ENCODE measurements around the gene MMP23B. TPM values are rescaled to one million over a fixed set of nuclear protein-coding genes. Genes with fewer than 3 reads are reported as not detected.

MMP23B gene
- total RNA-seq, 1 donor from 2014 or later = 68.7 TPM

GRCh38 chr1:1609822-1610485 lies 22.0 kb upstream of the MMP23B start:
- Mint-ChIP-seq H3K36me3 (ENCODE audit: low read depth) (peaks cover 3% of the 10 kb centered on the region), H3K27me3 (ENCODE audit: low read depth) (no peaks in the 10 kb centered on the region), H3K27ac (ENCODE audit: unreplicated experiment) (no peak overlapping the region), H3K4me1 (ENCODE audit: low read depth) (peaks cover 16% of the 10 kb centered on the region), H3K4me3 (ENCODE audit: unreplicated experiment) (no peak overlapping the region), H3K9me3 (ENCODE audit: low read depth) (no peaks in the 10 kb centered on the region)
- DNase-seq (ENCODE audit: low spot score) = no peak
- no peak for TF ChIP-seq CTCF (IDR thresholded peaks at IDR 0.05)

- no peak for DNase-seq (ENCODE audit: low spot score)
- Mint-ChIP-seq H3K4me3 (ENCODE audit: unreplicated experiment) (no peak overlapping the region), H3K27me3 (ENCODE audit: low read depth) (no peaks in the 10 kb centered on the region), H3K9me3 (ENCODE audit: low read depth) (no peaks in the 10 kb centered on the region), H3K4me1 (ENCODE audit: low read depth) (peaks cover 17% of the 10 kb centered on the region), H3K27ac (ENCODE audit: unreplicated experiment) (no peak overlapping the region), H3K36me3 (ENCODE audit: low read depth) (peaks cover 3% of the 10 kb centered on the region)
- TF ChIP-seq CTCF (IDR thresholded peaks at IDR 0.05) = no peak
Measured at GRCh38 chr1:1610796-1611195, 21.2 kb upstream of the MMP23B start.

GRCh38 chr1:1612104-1612400 lies 19.9 kb upstream of the MMP23B start:
- Mint-ChIP-seq H3K9me3 (ENCODE audit: low read depth) (no peaks in the 10 kb centered on the region), H3K4me1 (ENCODE audit: low read depth) (peaks cover 24% of the 10 kb centered on the region), H3K36me3 (ENCODE audit: low read depth) (peaks cover 3% of the 10 kb centered on the region), H3K27me3 (ENCODE audit: low read depth) (no peaks in the 10 kb centered on the region), H3K4me3 (ENCODE audit: unreplicated experiment) (no peak overlapping the region), H3K27ac (ENCODE audit: unreplicated experiment) (no peak overlapping the region)
- no peak for TF ChIP-seq CTCF (IDR thresholded peaks at IDR 0.05)
- DNase-seq (ENCODE audit: low spot score) = no peak

GRCh38 chr1:1613509-1614082 lies 18.4 kb upstream of the MMP23B start:
- no peak for TF ChIP-seq CTCF (IDR thresholded peaks at IDR 0.05)
- no peak for DNase-seq (ENCODE audit: low spot score)
- H3K9me3 Mint-ChIP-seq (ENCODE audit: low read depth) = no peaks in the 10 kb centered on the region
- H3K4me1 Mint-ChIP-seq (ENCODE audit: low read depth) = peaks cover 31% of the 10 kb centered on the region
- H3K4me3 Mint-ChIP-seq (ENCODE audit: unreplicated experiment) = peak overlapping the region; percentile 93
- H3K36me3 Mint-ChIP-seq (ENCODE audit: low read depth) = peaks cover 3% of the 10 kb centered on the region
- H3K27ac Mint-ChIP-seq (ENCODE audit: unreplicated experiment) = no peak overlapping the region
- H3K27me3 Mint-ChIP-seq (ENCODE audit: low read depth) = no peaks in the 10 kb centered on the region

GRCh38 chr1:1614204-1614953 lies 17.6 kb upstream of the MMP23B start:
- TF ChIP-seq CTCF (IDR thresholded peaks at IDR 0.05) = no peak
- DNase-seq (ENCODE audit: low spot score) = no peak
- H3K27me3 Mint-ChIP-seq (ENCODE audit: low read depth) = no peaks in the 10 kb centered on the region
- peaks cover 31% of the 10 kb centered on the region for H3K4me1 Mint-ChIP-seq (ENCODE audit: low read depth)
- H3K36me3 Mint-ChIP-seq (ENCODE audit: low read depth) = peaks cover 4% of the 10 kb centered on the region
- H3K9me3 Mint-ChIP-seq (ENCODE audit: low read depth) = no peaks in the 10 kb centered on the region
- H3K27ac Mint-ChIP-seq (ENCODE audit: unreplicated experiment) = peak overlapping the region; percentile 92
- H3K4me3 Mint-ChIP-seq (ENCODE audit: unreplicated experiment) = peak overlapping the region; percentile 93
